HL-60 (cell line): Measurements from ENCODE around the gene STIMATE.

Experiments
- CTCF ChIP-seq: IDR thresholded peaks from one replicate; pipeline ENCODE4 v1.5.1; 2011; ENCODE audit warnings: low read length, control low read depth, inconsistent platforms; ENCODE audit not compliant: insufficient read depth
- GABPA ChIP-seq: IDR thresholded peaks from 2 replicates; pipeline ENCODE4 v1.6.1; 2012; ENCODE audit warnings: low read depth
- POLR2AphosphoS5 ChIP-seq: IDR thresholded peaks from 2 replicates; pipeline ENCODE4 v1.6.1; 2012; ENCODE audit warnings: low read depth
- SPI1 ChIP-seq: IDR thresholded peaks from 2 replicates; pipeline ENCODE4 v1.6.1; 2012; ENCODE audit warnings: low read depth, mild to moderate bottlenecking, borderline replicate concordance
- TF ChIP-seq, protein P1 (sequence below): IDR thresholded peaks from 2 replicates; pipeline ENCODE4 v1.6.1; 2012; ENCODE audit warnings: low read depth; ENCODE audit not compliant: insufficient replicate concordance

GRCh38 chr3:52810923-52811322 lies 86.4 kb downstream of the STIMATE start:
- TF ChIP-seq CTCF (no peak), POLR2AphosphoS5 (no peak), GABPA (no peak), SPI1 (no peak)
- TF ChIP-seq, protein P1, sequence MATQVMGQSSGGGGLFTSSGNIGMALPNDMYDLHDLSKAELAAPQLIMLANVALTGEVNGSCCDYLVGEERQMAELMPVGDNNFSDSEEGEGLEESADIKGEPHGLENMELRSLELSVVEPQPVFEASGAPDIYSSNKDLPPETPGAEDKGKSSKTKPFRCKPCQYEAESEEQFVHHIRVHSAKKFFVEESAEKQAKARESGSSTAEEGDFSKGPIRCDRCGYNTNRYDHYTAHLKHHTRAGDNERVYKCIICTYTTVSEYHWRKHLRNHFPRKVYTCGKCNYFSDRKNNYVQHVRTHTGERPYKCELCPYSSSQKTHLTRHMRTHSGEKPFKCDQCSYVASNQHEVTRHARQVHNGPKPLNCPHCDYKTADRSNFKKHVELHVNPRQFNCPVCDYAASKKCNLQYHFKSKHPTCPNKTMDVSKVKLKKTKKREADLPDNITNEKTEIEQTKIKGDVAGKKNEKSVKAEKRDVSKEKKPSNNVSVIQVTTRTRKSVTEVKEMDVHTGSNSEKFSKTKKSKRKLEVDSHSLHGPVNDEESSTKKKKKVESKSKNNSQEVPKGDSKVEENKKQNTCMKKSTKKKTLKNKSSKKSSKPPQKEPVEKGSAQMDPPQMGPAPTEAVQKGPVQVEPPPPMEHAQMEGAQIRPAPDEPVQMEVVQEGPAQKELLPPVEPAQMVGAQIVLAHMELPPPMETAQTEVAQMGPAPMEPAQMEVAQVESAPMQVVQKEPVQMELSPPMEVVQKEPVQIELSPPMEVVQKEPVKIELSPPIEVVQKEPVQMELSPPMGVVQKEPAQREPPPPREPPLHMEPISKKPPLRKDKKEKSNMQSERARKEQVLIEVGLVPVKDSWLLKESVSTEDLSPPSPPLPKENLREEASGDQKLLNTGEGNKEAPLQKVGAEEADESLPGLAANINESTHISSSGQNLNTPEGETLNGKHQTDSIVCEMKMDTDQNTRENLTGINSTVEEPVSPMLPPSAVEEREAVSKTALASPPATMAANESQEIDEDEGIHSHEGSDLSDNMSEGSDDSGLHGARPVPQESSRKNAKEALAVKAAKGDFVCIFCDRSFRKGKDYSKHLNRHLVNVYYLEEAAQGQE = no peak
